A549 (cell line): Measurements from ENCODE around the gene HOXB8. TPM values are rescaled to one million over a fixed set of nuclear protein-coding genes. Genes with fewer than 3 reads are reported as not detected.

Experiments used
- ATAC-seq, 2 experiments: fragments of 200-7000 bp in 1 of 2; fragments of >200 bp in 1 of 2; cut with Nextera tagmentation in 1 of 2; cut with Tn5 transposase in 1 of 2; 3 replicates each; pipeline versions ENCODE4 v1.8.0 to v1.9.1; 2018 to 2020; ENCODE audit warnings: mild to moderate bottlenecking in 1 of 2, moderate library complexity in 1 of 2
- CTCF ChIA-PET: fragments of 300-600 bp; sonication (Branson Sonifier 250); formaldehyde crosslinking; extraction: SDS; loops from one replicate; lab custom pipeline; 2021; ENCODE audit warnings: antibody characterized with exemption, inconsistent platforms; lab: Yijun Ruan, JAX
- POLR2A ChIA-PET: fragments of 350-600 bp; formaldehyde crosslinking; extraction: SDS; loops from one replicate; lab custom pipeline; 2021; ENCODE audit warnings: antibody characterized with exemption, inconsistent platforms; lab: Yijun Ruan, JAX
- DNase-seq, 2 experiments: peaks; one replicate each; pipeline versions ENCODE4 v3.0.0 to v3.0.0-alpha.2; 2011 to 2016; ENCODE audit warnings: low read depth in 1 of 2, low spot score in 1 of 2
- FAIRE-seq: peaks from 2 replicates; lab custom pipeline; 2011; peaks lifted over from hg19 to GRCh38; lab: Jason Lieb, UNC
- H3K27ac ChIP-seq, 2 experiments: fragments of >200 bp; sonication (Bioruptor Twin); formaldehyde crosslinking; 3 replicates each; pipeline ENCODE4 v1.5.1; 2016 to 2017
- H3K4me1 ChIP-seq: fragments of >200 bp; sonication (Bioruptor Twin); formaldehyde crosslinking; 3 replicates; pipeline ENCODE4 v1.6.1; 2016
- H3K4me2 ChIP-seq: fragments of >200 bp; sonication (Bioruptor Twin); formaldehyde crosslinking; 3 replicates; pipeline ENCODE4 v1.6.1; 2016
- H3K4me3 ChIP-seq: fragments of >200 bp; sonication (Bioruptor Twin); formaldehyde crosslinking; 3 replicates; pipeline ENCODE4 v1.5.1; 2016
- H3K9me3 ChIP-seq: fragments of >200 bp; sonication (Bioruptor Twin); formaldehyde crosslinking; 3 replicates; pipeline ENCODE4 v1.6.1; 2016
- CBX8 ChIP-seq: fragments of 200-600 bp; sonication (generic); IDR thresholded peaks from 2 replicates; pipeline ENCODE4 v1.6.1; 2016
- CEBPB ChIP-seq, 2 experiments: fragments of >200 bp in 1 of 2; sonication (Bioruptor Twin) in 1 of 2; formaldehyde crosslinking in 1 of 2; IDR thresholded peaks; 2 replicates each; pipeline ENCODE4 v1.6.1; 2012 to 2016
- CHD2 ChIP-seq: fragments of 150-350 bp; IDR thresholded peaks from 2 replicates; pipeline ENCODE4 v1.6.1; 2014; ENCODE audit warnings: low read length; ENCODE audit not compliant: partially characterized antibody
- E2F6 ChIP-seq: IDR thresholded peaks from 2 replicates; pipeline ENCODE4 v1.6.1; 2012; ENCODE audit warnings: low read depth, borderline replicate concordance
- ESRRA ChIP-seq: fragments of 150-350 bp; IDR thresholded peaks from 2 replicates; pipeline ENCODE4 v1.6.1; 2014; ENCODE audit warnings: mild to moderate bottlenecking, low read length, borderline replicate concordance
- GATA3 ChIP-seq: IDR thresholded peaks from 2 replicates; pipeline ENCODE4 v1.6.1; 2012; ENCODE audit warnings: borderline replicate concordance
- HDAC2 ChIP-seq: fragments of 200-600 bp; sonication (generic); IDR thresholded peaks from 2 replicates; pipeline ENCODE4 v1.6.1; 2016
- JUNB ChIP-seq: fragments of >200 bp; sonication (Bioruptor Twin); formaldehyde crosslinking; IDR thresholded peaks from 2 replicates; pipeline ENCODE4 v1.6.1; 2016
- MAZ ChIP-seq: fragments of 150-350 bp; IDR thresholded peaks from 2 replicates; pipeline ENCODE4 v1.6.1; 2014; ENCODE audit warnings: antibody characterized with exemption, low read depth, low read length, borderline replicate concordance
- MYC ChIP-seq: IDR thresholded peaks from 2 replicates; pipeline ENCODE4 v1.6.1; 2012; ENCODE audit warnings: mild to moderate bottlenecking, inconsistent platforms, low read length, improper control_type of control experiment, borderline replicate concordance
- NFE2L2 ChIP-seq: fragments of 150-350 bp; conservative IDR thresholded peaks from 2 replicates; pipeline ENCODE4 v1.6.1; 2014; ENCODE audit warnings: low read length
- NPAS2 ChIP-seq: fragments of 250-450 bp; sonication (Bioruptor Pico); IDR thresholded peaks from 2 replicates; pipeline ENCODE4 v1.8.0; 2022; ENCODE audit warnings: mild to moderate bottlenecking, moderate library complexity, borderline replicate concordance
- PBX3 ChIP-seq: IDR thresholded peaks from 2 replicates; pipeline ENCODE4 v1.6.1; 2012
- POLR2A ChIP-seq: IDR thresholded peaks from 2 replicates; pipeline ENCODE4 v1.6.1; 2012; ENCODE audit warnings: mild to moderate bottlenecking, low read length
- RAD21 ChIP-seq, 2 experiments: fragments of >200 bp in 1 of 2; sonication (Bioruptor Twin) in 1 of 2; formaldehyde crosslinking in 1 of 2; IDR thresholded peaks in 1 of 2; conservative IDR thresholded peaks in 1 of 2; 2 replicates in 1 of 2; 3 replicates in 1 of 2; pipeline ENCODE4 v1.6.1; 2012 to 2018; ENCODE audit warnings: inconsistent platforms in 1 of 2
- RARB ChIP-seq: fragments of 250-450 bp; sonication (Bioruptor Pico); IDR thresholded peaks from 2 replicates; pipeline ENCODE4 v1.8.0; 2021; ENCODE audit warnings: mild to moderate bottlenecking, moderate library complexity
- TFCP2L1 ChIP-seq: fragments of 250-450 bp; sonication (Bioruptor Pico); IDR thresholded peaks from 2 replicates; pipeline ENCODE4 v1.5.0; 2021; ENCODE audit warnings: mild to moderate bottlenecking
- TP53 ChIP-seq: fragments of 250-450 bp; sonication (Bioruptor Pico); IDR thresholded peaks from 2 replicates; pipeline ENCODE4 v1.5.0; 2021; ENCODE audit warnings: mild to moderate bottlenecking, moderate library complexity
- ZC3H11A ChIP-seq: fragments of 450-650 bp; IDR thresholded peaks from 2 replicates; pipeline ENCODE4 v1.6.1; 2014; ENCODE audit warnings: antibody characterized with exemption, mild to moderate bottlenecking
- ZSCAN20 ChIP-seq: fragments of 250-450 bp; sonication (Bioruptor Pico); IDR thresholded peaks from 2 replicates; pipeline ENCODE4 v1.8.0; 2022; ENCODE audit warnings: mild to moderate bottlenecking, moderate library complexity
- WGBS: methylation state at CpG from one replicate; pipeline ENCODE4 v1.1.6; 2017; ENCODE audit errors: missing lambda C conversion rate; 5-methylcytosine and 5-hydroxymethylcytosine counted together
- polyA plus RNA-seq, 4 experiments: library from polyadenylated mRNA; depleted of rRNA in 3 of 4; stranded (reverse); fragments of >200 nt; fragmentation: RNase III in 1 of 4; extraction: RNeasy Plus Mini Kit Qiagen cat#74134 plus additional on column Dnase treatment in 1 of 4; gene quantifications; 2 replicates in 3 of 4; 3 replicates in 1 of 4; pipeline ENCODE4 v1.2.3, GENCODE V29; 2011 to 2017
- TF ChIP-seq, protein P1 (sequence below): fragments of >200 bp; sonication (Bioruptor Twin); formaldehyde crosslinking; IDR thresholded peaks from 3 replicates; pipeline ENCODE4 v1.6.1; 2016
- TF ChIP-seq, protein P2 (sequence below): fragments of 250-450 bp; sonication (Bioruptor Pico); IDR thresholded peaks from 2 replicates; pipeline ENCODE4 v1.5.0; 2020; ENCODE audit warnings: low read depth, mild to moderate bottlenecking, moderate library complexity

The HOXB8 gene
- polyA plus RNA-seq, 2 of the 4 experiments (the other 2 are of a cell fraction): 5.8 to 11.1 TPM

GRCh38 chr17:48589831-48590606 is 25.1 kb downstream of the HOXB8 start, which contains the start of gene HOXB3:
Gene HOXB3, minus strand, starts transcription at chr17:48590241. Its CDS starts 37,767 bp downstream, at chr17:48552474.
- no peaks in the 10 kb centered on the region for H3K9me3 ChIP-seq
- H3K4me1 ChIP-seq: peaks cover 21% of the 10 kb centered on the region
- DNase-seq: no peak
- no peak within 1 kb of the TSS for H3K27ac ChIP-seq
- ChIA-PET POLR2A (no interaction called here), CTCF (interaction anchor here (0.7 to 5.9 kb wide), 10 partner anchors 103 to 375 kb away, joined by 3 to 64 read pairs (median 6); no protein-coding TSS in a partner anchor)
- WGBS: 89% methylated on average over 23 of the region's 23 CpGs
- FAIRE-seq: no peak
- H3K4me2 ChIP-seq: no peak within 1 kb of the TSS
- TF ChIP-seq ESRRA (no peak), HDAC2 (no peak), ZSCAN20 (no peak)
- TF ChIP-seq, protein P1, sequence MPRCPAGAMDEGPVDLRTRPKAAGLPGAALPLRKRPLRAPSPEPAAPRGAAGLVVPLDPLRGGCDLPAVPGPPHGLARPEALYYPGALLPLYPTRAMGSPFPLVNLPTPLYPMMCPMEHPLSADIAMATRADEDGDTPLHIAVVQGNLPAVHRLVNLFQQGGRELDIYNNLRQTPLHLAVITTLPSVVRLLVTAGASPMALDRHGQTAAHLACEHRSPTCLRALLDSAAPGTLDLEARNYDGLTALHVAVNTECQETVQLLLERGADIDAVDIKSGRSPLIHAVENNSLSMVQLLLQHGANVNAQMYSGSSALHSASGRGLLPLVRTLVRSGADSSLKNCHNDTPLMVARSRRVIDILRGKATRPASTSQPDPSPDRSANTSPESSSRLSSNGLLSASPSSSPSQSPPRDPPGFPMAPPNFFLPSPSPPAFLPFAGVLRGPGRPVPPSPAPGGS: no peak
- no peak within 1 kb of the TSS for H3K4me3 ChIP-seq
- ATAC-seq: no peak

- Histone ChIP-seq H3K4me1 (peaks cover 24% of the 10 kb centered on the region), H3K4me2 (no peak overlapping the region), H3K4me3 (no peak overlapping the region), H3K27ac (no peak overlapping the region), H3K9me3 (no peaks in the 10 kb centered on the region)
- ATAC-seq (no peak), FAIRE-seq (no peak), DNase-seq (no peak)
- TF ChIP-seq TFCP2L1 (0 out of 2 replicates have a peak, but pooled peaks have one; percentile 25), CEBPB (IDR thresholded peaks at IDR 0.05) (no peak)
- 92% methylated on average over 10 of the region's 10 CpGs for WGBS
- CTCF ChIA-PET: interaction anchor here (0.7 to 5.9 kb wide), 12 partner anchors 100 to 435 kb away, joined by 3 to 64 read pairs (median 6); no protein-coding TSS in a partner anchor
- POLR2A ChIA-PET: interaction anchor here (0.6 kb wide), 1 partner anchor 15 kb away, joined by 6 read pairs; no protein-coding TSS in a partner anchor
Measured at GRCh38 chr17:48589060-48589830, 25.8 kb downstream of the HOXB8 start.

DNA sequence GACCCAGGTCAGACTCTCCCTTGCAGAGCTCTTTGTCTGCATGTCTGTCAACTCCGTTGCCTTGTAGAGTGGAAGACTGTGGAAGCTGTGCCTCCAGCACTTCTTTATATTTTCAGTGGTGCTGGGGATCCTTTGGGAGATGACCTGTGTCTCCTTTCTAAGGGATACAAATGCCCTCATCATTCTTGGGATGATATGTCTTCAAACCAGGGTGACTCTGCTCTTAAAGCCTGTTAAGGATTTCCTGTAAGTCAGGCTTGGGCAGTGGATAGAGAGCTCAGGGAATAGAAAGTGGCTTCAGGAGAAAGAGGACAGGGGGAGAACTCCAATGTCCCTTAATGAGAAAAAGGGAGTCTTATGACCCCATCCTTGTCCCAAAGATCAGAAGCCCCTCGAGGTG is 26.6 kb downstream of the HOXB8 start:
- Histone ChIP-seq H3K4me1 (peaks cover 21% of the 10 kb centered on the region), H3K9me3 (no peaks in the 10 kb centered on the region), H3K4me2 (no peak overlapping the region), H3K27ac (no peak overlapping the region), H3K4me3 (no peak overlapping the region)
- ATAC-seq: no peak
- POLR2A ChIA-PET: interaction anchor here (1.2 kb wide), 1 partner anchor 16 kb away, joined by 3 read pairs; no protein-coding TSS in a partner anchor
- no peak for FAIRE-seq
- TF ChIP-seq PBX3 (no peak), GATA3 (no peak), CBX8 (no peak), CHD2 (no peak), ZC3H11A (no peak), POLR2A (no peak), NPAS2 (CRISPR knock-in tag) (no peak), ZSCAN20 (no peak), RAD21 (conservative IDR thresholded peaks at IDR 0.05 in 1 of 2, IDR thresholded peaks at IDR 0.05 in 1 of 2) (no peak), JUNB (no peak), MAZ (no peak), MYC (no peak), E2F6 (no peak), TP53 (no peak), NFE2L2 (no peak), RARB (CRISPR knock-in tag) (no peak)
- TF ChIP-seq, protein P1: no peak
- TF ChIP-seq, protein P2, sequence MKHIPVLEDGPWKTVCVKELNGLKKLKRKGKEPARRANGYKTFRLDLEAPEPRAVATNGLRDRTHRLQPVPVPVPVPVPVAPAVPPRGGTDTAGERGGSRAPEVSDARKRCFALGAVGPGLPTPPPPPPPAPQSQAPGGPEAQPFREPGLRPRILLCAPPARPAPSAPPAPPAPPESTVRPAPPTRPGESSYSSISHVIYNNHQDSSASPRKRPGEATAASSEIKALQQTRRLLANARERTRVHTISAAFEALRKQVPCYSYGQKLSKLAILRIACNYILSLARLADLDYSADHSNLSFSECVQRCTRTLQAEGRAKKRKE (CRISPR knock-in tag): no peak
- no peak for DNase-seq
- CTCF ChIA-PET: interaction anchor here (0.7 to 3.5 kb wide), 17 partner anchors 25 to 434 kb away, joined by 3 to 19 read pairs (median 4); no protein-coding TSS in a partner anchor
- WGBS: 61% methylated on average over 2 of the region's 2 CpGs
